ENCODE data around the gene WNK1. TPM values are rescaled to one million over a fixed set of nuclear protein-coding genes. Genes with fewer than 3 reads are reported as not detected.

The WNK1 gene
- total RNA-seq, 1 experiment from 2014 or later, result 117 TPM

DNA sequence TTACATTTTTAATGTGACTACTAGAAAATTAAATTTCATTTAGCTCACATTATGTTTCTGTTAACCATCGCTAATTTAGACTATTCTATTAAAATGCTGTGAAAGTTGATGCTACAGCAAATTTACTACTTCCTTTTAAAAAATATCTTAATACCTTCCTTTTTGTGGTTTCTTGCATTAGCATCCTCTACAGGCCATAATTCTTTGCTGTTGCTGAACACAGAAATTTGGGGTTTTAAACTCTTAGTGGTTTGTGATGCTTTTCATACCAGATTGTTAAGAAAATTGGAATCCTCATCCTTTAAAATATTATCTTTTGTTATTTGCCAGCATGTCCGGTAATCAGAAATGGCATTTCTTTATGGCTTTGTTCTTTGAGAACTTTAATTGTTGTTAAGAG is 18.1 kb downstream of the WNK1 start:
- no peak overlapping the region for H2BK20ac ChIP-seq (ENCODE audit: low read depth, low read length, poor library complexity, severe bottlenecking)
- H3K4me1 Mint-ChIP-seq, result peaks cover 8 to 10% of the 10 kb centered on the region in 2 experiments
- H3K9me3 Mint-ChIP-seq, result no peaks in the 10 kb centered on the region
- H3K4me3 Mint-ChIP-seq, result no peak overlapping the region
- H3K56ac ChIP-seq (ENCODE audit: insufficient read length, low read depth, low read length), result no peak overlapping the region
- H3K27ac Mint-ChIP-seq, result no peak overlapping the region
- no peak overlapping the region for H4K91ac ChIP-seq (ENCODE audit: insufficient read length, low read depth, low read length)
- no peak for DNase-seq
- H2AK5ac ChIP-seq (ENCODE audit: insufficient read length, low read length), result no peak overlapping the region
- no peak overlapping the region for H4K5ac ChIP-seq (ENCODE audit: insufficient read length, low read depth, low read length)
- no peak overlapping the region for H3K9ac ChIP-seq (ENCODE audit: extremely low read depth, insufficient read length, low read length)
- peaks cover 8% of the 10 kb centered on the region for H3K79me1 ChIP-seq (ENCODE audit: insufficient read depth, low read depth, low read length, poor library complexity, severe bottlenecking)
- no peak overlapping the region for H2BK12ac ChIP-seq (ENCODE audit: insufficient read length, low read depth, low read length)
- TF ChIP-seq, protein P1, sequence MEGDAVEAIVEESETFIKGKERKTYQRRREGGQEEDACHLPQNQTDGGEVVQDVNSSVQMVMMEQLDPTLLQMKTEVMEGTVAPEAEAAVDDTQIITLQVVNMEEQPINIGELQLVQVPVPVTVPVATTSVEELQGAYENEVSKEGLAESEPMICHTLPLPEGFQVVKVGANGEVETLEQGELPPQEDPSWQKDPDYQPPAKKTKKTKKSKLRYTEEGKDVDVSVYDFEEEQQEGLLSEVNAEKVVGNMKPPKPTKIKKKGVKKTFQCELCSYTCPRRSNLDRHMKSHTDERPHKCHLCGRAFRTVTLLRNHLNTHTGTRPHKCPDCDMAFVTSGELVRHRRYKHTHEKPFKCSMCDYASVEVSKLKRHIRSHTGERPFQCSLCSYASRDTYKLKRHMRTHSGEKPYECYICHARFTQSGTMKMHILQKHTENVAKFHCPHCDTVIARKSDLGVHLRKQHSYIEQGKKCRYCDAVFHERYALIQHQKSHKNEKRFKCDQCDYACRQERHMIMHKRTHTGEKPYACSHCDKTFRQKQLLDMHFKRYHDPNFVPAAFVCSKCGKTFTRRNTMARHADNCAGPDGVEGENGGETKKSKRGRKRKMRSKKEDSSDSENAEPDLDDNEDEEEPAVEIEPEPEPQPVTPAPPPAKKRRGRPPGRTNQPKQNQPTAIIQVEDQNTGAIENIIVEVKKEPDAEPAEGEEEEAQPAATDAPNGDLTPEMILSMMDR (conservative IDR thresholded peaks at IDR 0.05), result no peak
- H2BK15ac ChIP-seq (ENCODE audit: low read depth, low read length), result no peak overlapping the region
- no peak overlapping the region for H3K18ac ChIP-seq (ENCODE audit: insufficient read length, low read depth, low read length)
- H3K9me3 ChIP-seq (ENCODE audit: control insufficient read depth, low read depth, low read length), result no peaks in the 10 kb centered on the region
- H3K36me3 Mint-ChIP-seq (ENCODE audit: insufficient read depth in 1 of 3, low read depth in 3 of 3), result peaks cover 2 to 5% (median 4%) of the 10 kb centered on the region in 3 experiments; a peak in 2 of 7 replicates
- H3K27me3 ChIP-seq (ENCODE audit: insufficient read depth, low read length), result no peaks in the 10 kb centered on the region
- H4K20me1 ChIP-seq (ENCODE audit: control insufficient read depth, insufficient read depth, insufficient read length), result no peaks in the 10 kb centered on the region
- no peak overlapping the region for H4K8ac ChIP-seq (replicated peaks; ENCODE audit: insufficient read length, low read depth, low read length)
- H3K23me2 ChIP-seq (ENCODE audit: insufficient read length, low read depth, low read length, poor library complexity, severe bottlenecking), result no peaks in the 10 kb centered on the region
- no peak overlapping the region for H2BK5ac ChIP-seq (ENCODE audit: insufficient read length, low read length)
- H3K4me2 ChIP-seq (ENCODE audit: insufficient read depth, insufficient read length, low read length), result no peak overlapping the region
- peaks cover 10% of the 10 kb centered on the region; the same call in 1 of the 2 replicates for H3K79me2 ChIP-seq (ENCODE audit: insufficient read depth, low read length)
- no peak overlapping the region for H3K27ac ChIP-seq (ENCODE audit: insufficient read length, low read depth, low read length)
- no peak overlapping the region for H3K14ac ChIP-seq (ENCODE audit: insufficient read depth, low read length)
- H2AFZ ChIP-seq (ENCODE audit: low read length), result no peak overlapping the region
- no peaks in the 10 kb centered on the region for H3K4me1 ChIP-seq (ENCODE audit: insufficient read depth, low read length)
- H3K27me3 Mint-ChIP-seq (ENCODE audit: low read depth), result no peaks in the 10 kb centered on the region
- H3K4ac ChIP-seq (ENCODE audit: low read depth, low read length), result no peak overlapping the region
- no peak overlapping the region for H3K23ac ChIP-seq (ENCODE audit: insufficient read length, low read depth, low read length)
- no CpG with 5 or more reads among the region's 2 CpGs for WGBS (ENCODE audit: extremely low coverage, insufficient read length, low lambda C conversion rate)
- H2BK120ac ChIP-seq (ENCODE audit: low read depth, low read length, poor library complexity, severe bottlenecking), result no peak overlapping the region
- H3T11ph ChIP-seq (ENCODE audit: low read length), result no peak overlapping the region

All from H9 (cell line).